Esophagus muscularis mucosa (tissue), 4 donors: ENCODE results near the gene COL4A1. TPM values are rescaled to one million over a fixed set of nuclear protein-coding genes. Genes with fewer than 3 reads are reported as not detected.

ENCODE experiments used
- DNase-seq: peaks from one replicate; pipeline ENCODE4 v3.0.0-alpha.2; 2017; ENCODE audit errors: extremely low spot score
- H3K27ac ChIP-seq, 4 donors: fragments of 200-600 bp; sonication (generic); replicated peaks in 1 of 4; 1 replicate in 3 of 4; 2 replicates in 1 of 4; pipeline ENCODE4 v1.5.1; 2016 to 2019; ENCODE audit warnings: mild to moderate bottlenecking in 1 of 4
- H3K27me3 ChIP-seq, 4 donors: fragments of 200-600 bp; sonication (generic); one replicate each; pipeline versions ENCODE4 v1.5.1 to v1.6.0; 2016 to 2019
- H3K36me3 ChIP-seq, 4 donors: fragments of 200-600 bp; sonication (generic); one replicate each; pipeline ENCODE4 v1.5.1; 2016 to 2019
- H3K4me1 ChIP-seq, 4 donors: fragments of 200-600 bp; sonication (generic); one replicate each; pipeline ENCODE4 v1.5.1; 2016 to 2019
- H3K4me3 ChIP-seq, 4 donors: fragments of 200-600 bp; sonication (generic); 1 replicate in 2 of 4; 2 replicates in 2 of 4; pipeline ENCODE4 v1.5.1; 2016 to 2019; ENCODE audit warnings: mild to moderate bottlenecking in 4 of 4, moderate library complexity in 1 of 4
- H3K9me3 ChIP-seq, 4 donors: fragments of 200-600 bp; sonication (generic); 1 replicate in 3 of 4; 2 replicates in 1 of 4; pipeline ENCODE4 v1.5.1; 2016 to 2019
- CTCF ChIP-seq, 3 experiments: fragments of 200-600 bp in 2 of 3; fragments of 450-650 bp in 1 of 3; sonication (generic) in 2 of 3; IDR thresholded peaks; one replicate each; pipeline ENCODE4 v1.5.1; 2017 to 2019; ENCODE audit warnings: antibody characterized with exemption in 3 of 3, mild to moderate bottlenecking in 2 of 3, moderate library complexity in 1 of 3
- EP300 ChIP-seq: sonication (generic); formaldehyde crosslinking; IDR thresholded peaks from one replicate; pipeline ENCODE4 v1.6.1; 2017; ENCODE audit warnings: antibody characterized with exemption
- POLR2A ChIP-seq: fragments of 450-650 bp; IDR thresholded peaks from one replicate; pipeline ENCODE4 v1.6.1; 2017; ENCODE audit warnings: antibody characterized with exemption, moderate library complexity, mild to moderate bottlenecking, low read depth
- POLR2AphosphoS5 ChIP-seq, 2 donors: sonication (generic); formaldehyde crosslinking; IDR thresholded peaks; one replicate each; pipeline ENCODE4 v1.6.1; 2017; ENCODE audit warnings: antibody characterized with exemption in 2 of 2
- WGBS: methylation state at CpG from one replicate; pipeline ENCODE4 v1.1.5; 2018; 5-methylcytosine and 5-hydroxymethylcytosine counted together
- intact Hi-C: fragments of 100-400 bp; cut with DNase I; formaldehyde crosslinking; loops from one replicate; pipeline ENCODE4 v1.15.1; 2023
- total RNA-seq, 4 donors: library from RNA; depleted of rRNA; stranded (reverse); fragments of >200 nt; gene quantifications; one replicate each; pipeline versions ENCODE4 v1.1.0 to v1.2.1, GENCODE V29; 2016

Gene COL4A1
- total RNA-seq, 4 donors from 2014 or later, result 328 to 578 (median 405) TPM

- H3K4me1 ChIP-seq, result peaks cover 57 to 92% (median 87%) of the 10 kb centered on the region in 4 donors
- no peaks in the 10 kb centered on the region for H3K9me3 ChIP-seq
Observed at GRCh38 chr13:110218581-110219201, 88.3 kb downstream of the COL4A1 start.

GRCh38 chr13:110217811-110218210, 89.1 kb downstream of the COL4A1 start:
- Histone ChIP-seq H3K9me3 (no peaks in the 10 kb centered on the region), H3K4me3 (no peak overlapping the region), H3K4me1 (peaks cover 55 to 88% (median 82%) of the 10 kb centered on the region in 4 donors), H3K27ac (peak overlapping the region; percentile 76 to 84 (median 80)), H3K27me3 (no peaks in the 10 kb centered on the region), H3K36me3 (peaks cover under 1 to 13% (median 9%) of the 10 kb centered on the region in 4 donors)
- intact Hi-C loops, result no loop called here
- TF ChIP-seq CTCF (IDR thresholded peaks at IDR 0.05) (no peak), POLR2AphosphoS5 (IDR thresholded peaks at IDR 0.05) (no peak), EP300 (no peak), POLR2A (no peak)
- 77% methylated on average over 2 of the region's 2 CpGs for WGBS
- DNase-seq, result no peak

More at GRCh38 chr13:110218581-110219201, 88.3 kb downstream of the COL4A1 start:
- intact Hi-C loops, result no loop called here
- Histone ChIP-seq H3K27me3 (no peaks in the 10 kb centered on the region), H3K4me3 (no peak overlapping the region), H3K27ac (peak overlapping the region; percentile 59 to 84 (median 80)), H3K36me3 (peaks cover 0 to 4% (median 2%) of the 10 kb centered on the region in 4 donors)
- DNase-seq, result no peak
- no peak for TF ChIP-seq POLR2A
- TF ChIP-seq EP300, result peak; percentile 43
- TF ChIP-seq POLR2AphosphoS5 (IDR thresholded peaks at IDR 0.05), result peak in 1 of 2 donors; percentile 27
- no peak for TF ChIP-seq CTCF (IDR thresholded peaks at IDR 0.05)
- WGBS, result 63% methylated on average over 21 of the region's 21 CpGs

- DNase-seq, result no peak
- no peaks in the 10 kb centered on the region for H3K27me3 ChIP-seq
- peaks cover 54 to 83% (median 79%) of the 10 kb centered on the region in 4 donors for H3K4me1 ChIP-seq
- H3K9me3 ChIP-seq, result no peaks in the 10 kb centered on the region
- peak overlapping the region; percentile 76 to 84 (median 80) for H3K27ac ChIP-seq
- H3K4me3 ChIP-seq, result no peak overlapping the region
- intact Hi-C loops, result no loop called here
- TF ChIP-seq POLR2AphosphoS5 (IDR thresholded peaks at IDR 0.05), result no peak
- no peak for TF ChIP-seq EP300
- no peak for TF ChIP-seq CTCF (IDR thresholded peaks at IDR 0.05)
- TF ChIP-seq POLR2A, result no peak
- 55% methylated on average over 5 of the region's 5 CpGs for WGBS
- peaks cover 8 to 20% (median 17%) of the 10 kb centered on the region in 4 donors for H3K36me3 ChIP-seq
Observed at GRCh38 chr13:110217085-110217484, 89.9 kb downstream of the COL4A1 start.

- no peaks in the 10 kb centered on the region for H3K27me3 ChIP-seq
- WGBS, result 56% methylated on average over 10 of the region's 10 CpGs
- no peaks in the 10 kb centered on the region for H3K9me3 ChIP-seq
- intact Hi-C loops, result no loop called here
- H3K27ac ChIP-seq, result peak overlapping the region; percentile 76 to 84 (median 80)
- peaks cover 49 to 77% (median 73%) of the 10 kb centered on the region in 4 donors for H3K4me1 ChIP-seq
- TF ChIP-seq EP300, result peak; percentile 90
- TF ChIP-seq POLR2A, result no peak
- peak; percentile 59 to 65 for TF ChIP-seq POLR2AphosphoS5 (IDR thresholded peaks at IDR 0.05)
- TF ChIP-seq CTCF (IDR thresholded peaks at IDR 0.05), result no peak
- H3K36me3 ChIP-seq, result peaks cover 11 to 26% (median 22%) of the 10 kb centered on the region in 4 donors
- no peak for DNase-seq
- no peak overlapping the region for H3K4me3 ChIP-seq
Observed at GRCh38 chr13:110216398-110217041, 90.4 kb downstream of the COL4A1 start.
